ENCODE results near the gene TMEM89. TPM values are rescaled to one million over a fixed set of nuclear protein-coding genes. Genes with fewer than 3 reads are reported as not detected.

The TMEM89 gene
- total and polyA plus RNA-seq, 2 of the 4 experiments (the other 2 are of a cell fraction), result 0.15 TPM; not detected in 1

DNA sequence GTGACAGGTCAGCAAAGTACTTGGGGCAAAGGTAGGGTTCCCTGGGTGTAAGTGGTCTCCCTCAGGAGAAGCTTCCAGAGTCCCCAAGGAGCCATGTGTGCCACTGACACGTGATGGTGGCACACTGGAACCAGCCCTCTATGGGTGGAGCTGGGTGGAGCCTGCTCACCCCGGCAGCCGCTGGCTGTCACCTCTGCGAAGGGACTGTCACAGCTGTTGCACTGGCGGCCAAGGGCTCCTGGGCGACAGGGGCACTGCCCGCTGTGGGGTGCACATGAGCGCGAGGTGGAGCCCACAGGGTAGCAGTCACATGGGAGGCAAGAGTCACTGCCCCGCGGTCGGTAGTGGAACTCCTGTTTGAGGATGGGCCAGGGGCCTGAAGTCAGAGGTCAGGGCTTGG lies 29.2 kb upstream of the TMEM89 start:
- Histone ChIP-seq H2BK5ac (ENCODE audit: low read depth, low read length, poor library complexity, severe bottlenecking) (no peak overlapping the region), H3K9me1 (ENCODE audit: insufficient read depth, low read length) (no peaks in the 10 kb centered on the region), H4K8ac (ENCODE audit: low read depth in 2 of 2, low read length in 2 of 2) (no peak overlapping the region), H3K9ac (ENCODE audit: low read depth, low read length) (no peak overlapping the region), H3K9me3 (ENCODE audit: control insufficient read depth, insufficient read depth, low read length) (no peaks in the 10 kb centered on the region), H4K20me1 (ENCODE audit: insufficient read depth, low read length) (no peaks in the 10 kb centered on the region), H3K56ac (ENCODE audit: extremely low read depth, insufficient read depth, low read length) (no peak overlapping the region), H2AK5ac (ENCODE audit: low read depth, low read length) (no peak overlapping the region), H2AFZ (replicated peaks; ENCODE audit: low read length, poor library complexity) (no peak overlapping the region), H3K79me1 (ENCODE audit: low read depth in 1 of 2, low read length in 2 of 2) (no peaks in the 10 kb centered on the region), H3K27ac (ENCODE audit: insufficient read depth, low read length) (no peak overlapping the region), H4K91ac (ENCODE audit: insufficient read depth, low read depth, low read length) (no peak overlapping the region), H3K4me2 (ENCODE audit: low read depth, low read length) (no peak overlapping the region), H2BK120ac (ENCODE audit: low read depth, low read length) (no peak overlapping the region), H3K27me3 (ENCODE audit: control insufficient read depth, insufficient read depth, low read length) (no peaks in the 10 kb centered on the region; the same call in 1 of the 2 replicates), H3K23ac (ENCODE audit: low read depth, low read length) (no peak overlapping the region), H2BK20ac (ENCODE audit: low read depth, low read length) (no peak overlapping the region), H4K5ac (ENCODE audit: low read depth, low read length) (no peak overlapping the region), H3K36me3 (ENCODE audit: control insufficient read depth, insufficient read depth, low read length) (no peaks in the 10 kb centered on the region), H3K4ac (ENCODE audit: low read depth, low read length) (no peak overlapping the region), H3K14ac (replicated peaks; ENCODE audit: low read depth, low read length) (no peak overlapping the region), H3K18ac (ENCODE audit: low read depth, low read length) (no peak overlapping the region), H3K4me1 (ENCODE audit: control insufficient read depth, insufficient read depth, low read length) (no peaks in the 10 kb centered on the region), H3K4me3 (ENCODE audit: insufficient read depth, low read depth, low read length) (no peak overlapping the region), H2BK15ac (ENCODE audit: low read depth, low read length) (no peak overlapping the region), H2AK9ac (replicated peaks; ENCODE audit: low read depth, low read length, poor library complexity) (no peak overlapping the region)
- in situ Hi-C loops (cut with MboI; ENCODE audit: low sequenced_read_pairs), result no loop called here
- intact Hi-C loops (cut with micrococcal nuclease), result no loop called here
- TF ChIP-seq ELK1 (IDR thresholded peaks at IDR 0.05; ENCODE audit: borderline replicate concordance, low read depth, low read length) (no peak), NFE2L2 (IDR thresholded peaks at IDR 0.05; ENCODE audit: low read depth, low read length) (no peak), BHLHE40 (IDR thresholded peaks at IDR 0.05; ENCODE audit: low read depth, low read length) (no peak), FOS (IDR thresholded peaks at IDR 0.05; ENCODE audit: low read depth, low read length) (no peak), CHD1 (IDR thresholded peaks at IDR 0.05; ENCODE audit: low read depth, low read length) (no peak), CEBPB (IDR thresholded peaks at IDR 0.05; ENCODE audit: low read depth, low read length) (no peak), SMC3 (IDR thresholded peaks at IDR 0.05; ENCODE audit: low read depth, low read length) (no peak), MAZ (IDR thresholded peaks at IDR 0.05; ENCODE audit: borderline replicate concordance, low read depth, low read length) (no peak), RFX5 (IDR thresholded peaks at IDR 0.05; ENCODE audit: low read depth, low read length) (no peak), MAFK (IDR thresholded peaks at IDR 0.05; ENCODE audit: low read depth, low read length) (no peak), RCOR1 (IDR thresholded peaks at IDR 0.05; ENCODE audit: insufficient replicate concordance, low read length) (no peak), CTCF (conservative IDR thresholded peaks at IDR 0.05; ENCODE audit: low read depth, low read length) (no peak), POLR2A (IDR thresholded peaks at IDR 0.05; ENCODE audit: low read depth, low read length) (no peak), RAD21 (IDR thresholded peaks at IDR 0.05; ENCODE audit: low read length) (no peak), MXI1 (IDR thresholded peaks at IDR 0.05; ENCODE audit: borderline replicate concordance, low read depth, low read length) (no peak)
- TF ChIP-seq, protein P1, sequence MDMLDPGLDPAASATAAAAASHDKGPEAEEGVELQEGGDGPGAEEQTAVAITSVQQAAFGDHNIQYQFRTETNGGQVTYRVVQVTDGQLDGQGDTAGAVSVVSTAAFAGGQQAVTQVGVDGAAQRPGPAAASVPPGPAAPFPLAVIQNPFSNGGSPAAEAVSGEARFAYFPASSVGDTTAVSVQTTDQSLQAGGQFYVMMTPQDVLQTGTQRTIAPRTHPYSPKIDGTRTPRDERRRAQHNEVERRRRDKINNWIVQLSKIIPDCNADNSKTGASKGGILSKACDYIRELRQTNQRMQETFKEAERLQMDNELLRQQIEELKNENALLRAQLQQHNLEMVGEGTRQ (IDR thresholded peaks at IDR 0.05; ENCODE audit: low read depth, low read length), result no peak
- ChIA-PET CTCF (no interaction called here), POLR2A (ENCODE audit: unreplicated experiment) (interaction anchor here (0.6 kb wide), 1 partner anchor 16 kb away, joined by 4 read pairs; no protein-coding TSS in a partner anchor)
- WGBS, 2 experiments (ENCODE audit: extremely low coverage in 2 of 2, insufficient read length in 1 of 2), result 76% methylated on average over 12 of the region's 12 CpGs; no CpG with 5 or more reads in 1 of the 2 experiments
- DNase-seq (no peak), ATAC-seq (ENCODE audit: low read depth) (no peak)
- dilution Hi-C loops (cut with HindIII; ENCODE audit: low sequenced_read_pairs, unreplicated experiment), result no loop called here
- BruUV-seq (replicated peaks), result no TSS peak
